SKM-1 (cell line): Measurements from ENCODE around the gene ZNF441.
"Not testable (repeated sequence)": the region's sequence is repeated elsewhere in the genome, so short reads cannot be mapped to it uniquely, and the experiment has no call there.

Experiments used
- DNase-seq: peaks from one replicate; lab custom pipeline; 2025; ENCODE audit not compliant: unreplicated experiment; lab: John Stamatoyannopoulos, UW

ZNF441 gene

DNA sequence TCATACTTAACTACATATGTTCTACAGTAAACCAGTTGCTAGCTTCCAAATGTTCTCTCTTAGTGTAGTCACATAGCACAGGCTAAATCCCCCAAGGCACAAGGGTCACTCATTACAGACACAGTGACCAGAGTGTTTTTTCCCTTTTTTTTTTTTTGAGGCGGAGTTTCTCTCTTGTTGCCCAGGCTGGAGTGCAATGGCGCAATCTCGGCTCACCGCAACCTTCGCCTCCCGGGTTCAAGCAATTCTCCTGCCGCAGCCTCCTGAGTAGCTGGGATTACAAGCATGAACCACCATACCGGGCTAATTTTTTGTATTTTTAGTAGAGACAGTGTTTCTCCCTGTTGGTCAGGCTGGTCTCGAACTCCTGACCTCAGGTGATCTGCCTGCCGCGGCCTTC, 9.9 kb downstream of the ZNF441 start:
- not testable (repeated sequence) for DNase-seq

DNA sequence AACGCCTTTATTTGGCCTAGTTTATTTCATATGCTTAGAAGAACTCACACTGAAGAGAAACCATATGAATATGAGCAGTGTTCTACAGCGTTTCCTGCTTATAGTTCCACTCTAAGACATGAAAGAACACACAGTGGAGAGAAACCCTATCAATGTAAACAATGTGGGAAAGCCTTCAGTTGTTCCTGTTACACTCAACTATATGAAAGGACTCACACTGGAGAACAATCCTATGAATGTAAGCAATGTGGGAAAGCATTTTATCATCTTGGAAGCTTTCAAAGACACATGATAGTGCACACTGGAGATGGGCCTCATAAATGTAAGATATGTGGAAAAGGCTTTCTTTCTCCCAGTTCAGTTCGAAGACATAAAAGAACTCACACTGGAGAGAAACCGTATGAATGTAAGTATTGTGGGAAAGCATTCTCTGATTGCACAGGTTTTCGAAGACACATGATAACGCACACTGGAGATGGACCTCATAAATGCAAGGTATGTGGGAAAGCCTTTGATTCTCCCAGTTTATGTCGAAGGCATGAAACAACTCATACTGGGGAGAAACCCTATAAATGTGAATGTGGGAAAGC, 13.7 kb downstream of the ZNF441 start:
- DNase-seq: no peak

DNA sequence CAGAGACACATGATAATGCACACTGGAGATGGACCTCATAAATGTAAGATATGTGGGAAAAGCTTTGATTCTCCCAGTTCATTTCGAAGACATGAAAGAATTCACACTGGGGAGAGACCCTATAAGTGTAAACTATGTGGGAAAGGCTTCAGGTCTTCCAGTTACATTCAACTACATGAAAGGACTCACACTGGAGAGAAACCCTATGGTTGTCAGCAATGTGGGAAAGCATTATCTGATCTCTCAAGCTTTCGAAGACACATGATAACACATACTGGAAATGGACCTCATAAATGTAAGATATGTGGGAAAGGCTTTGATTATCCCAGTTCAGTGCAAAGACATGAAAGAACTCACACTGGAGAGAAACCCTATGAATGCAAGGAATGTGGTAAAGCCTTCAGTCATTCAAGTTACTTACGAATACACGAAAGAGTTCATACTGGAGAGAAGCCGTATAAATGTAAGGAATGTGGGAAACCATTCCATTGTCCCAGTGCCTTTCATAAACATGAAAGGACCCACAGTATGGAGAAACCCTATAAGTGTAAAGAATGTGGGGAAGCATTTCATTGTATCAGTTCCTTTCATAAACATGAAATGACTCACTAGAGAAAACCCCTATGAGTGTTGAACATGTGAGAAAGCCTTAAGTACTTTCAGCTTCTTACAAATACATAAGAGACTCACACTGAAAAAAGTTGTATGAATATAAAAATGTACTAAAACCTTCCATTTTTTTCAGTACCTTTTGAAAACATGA, 14.7 kb downstream of the ZNF441 start:
- DNase-seq: no peak

DNA sequence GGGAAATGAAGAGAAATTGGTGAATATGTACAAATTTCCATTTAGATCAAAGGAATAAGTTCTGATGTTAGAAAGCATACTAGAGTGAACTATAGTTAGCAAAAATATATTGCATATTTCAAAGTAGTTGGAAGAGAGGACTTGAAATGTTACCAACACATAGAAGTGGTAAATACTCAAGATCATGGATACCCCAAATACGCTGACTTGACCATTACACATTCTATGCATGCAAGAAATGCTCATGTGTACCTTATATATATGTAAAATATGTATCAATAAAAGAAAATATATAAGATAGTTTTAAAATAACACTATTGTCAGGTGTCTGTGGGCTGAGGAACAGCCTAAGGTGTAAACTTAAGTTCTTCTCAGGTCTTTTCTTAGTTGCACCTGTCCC, 17.0 kb downstream of the ZNF441 start:
- no peak for DNase-seq

DNA sequence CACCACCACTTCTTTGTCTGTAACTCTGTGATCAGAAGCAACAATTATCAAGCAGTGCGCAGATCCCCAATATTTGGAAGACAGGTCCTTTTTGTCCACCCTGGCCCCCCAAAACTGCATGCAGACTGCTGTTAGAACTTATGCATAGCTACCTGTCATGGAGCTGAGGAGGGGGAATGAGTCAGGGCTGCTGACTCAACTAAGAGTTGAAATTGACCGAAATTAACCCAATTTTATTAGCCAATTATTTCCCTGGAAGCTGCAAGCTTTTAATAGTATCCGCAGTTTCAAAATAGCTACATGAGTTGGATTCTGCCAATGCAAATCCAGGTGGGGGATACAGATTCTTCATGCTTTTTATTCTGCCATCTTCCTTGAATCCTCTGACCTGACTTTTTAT, 17.6 kb downstream of the ZNF441 start:
- DNase-seq: no peak

DNA sequence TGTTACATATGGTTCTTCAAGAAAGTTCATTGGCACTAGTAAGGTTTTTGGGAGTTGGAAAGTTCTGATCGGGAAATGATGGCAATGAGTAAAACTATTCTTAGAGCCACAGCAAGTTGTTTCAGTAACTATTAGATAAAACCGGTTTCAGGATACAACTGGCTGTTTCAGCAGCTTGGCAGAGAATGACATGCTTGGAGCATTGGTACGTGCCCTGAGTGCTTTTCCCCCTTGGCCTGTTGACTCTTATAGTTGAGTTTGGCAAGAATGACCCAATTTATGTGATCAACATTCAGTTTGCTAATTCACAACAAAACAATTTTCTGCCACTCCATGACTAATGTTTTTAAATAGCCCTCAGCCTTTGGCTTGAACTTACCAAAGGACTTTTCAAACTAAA, 20.7 kb downstream of the ZNF441 start:
- no peak for DNase-seq

GRCh38 chr19:11792942-11793341, 26.1 kb downstream of the ZNF441 start:
- DNase-seq: no peak

GRCh38 chr19:11797491-11797890, 30.7 kb downstream of the ZNF441 start:
- peak; percentile 65 for DNase-seq

DNA sequence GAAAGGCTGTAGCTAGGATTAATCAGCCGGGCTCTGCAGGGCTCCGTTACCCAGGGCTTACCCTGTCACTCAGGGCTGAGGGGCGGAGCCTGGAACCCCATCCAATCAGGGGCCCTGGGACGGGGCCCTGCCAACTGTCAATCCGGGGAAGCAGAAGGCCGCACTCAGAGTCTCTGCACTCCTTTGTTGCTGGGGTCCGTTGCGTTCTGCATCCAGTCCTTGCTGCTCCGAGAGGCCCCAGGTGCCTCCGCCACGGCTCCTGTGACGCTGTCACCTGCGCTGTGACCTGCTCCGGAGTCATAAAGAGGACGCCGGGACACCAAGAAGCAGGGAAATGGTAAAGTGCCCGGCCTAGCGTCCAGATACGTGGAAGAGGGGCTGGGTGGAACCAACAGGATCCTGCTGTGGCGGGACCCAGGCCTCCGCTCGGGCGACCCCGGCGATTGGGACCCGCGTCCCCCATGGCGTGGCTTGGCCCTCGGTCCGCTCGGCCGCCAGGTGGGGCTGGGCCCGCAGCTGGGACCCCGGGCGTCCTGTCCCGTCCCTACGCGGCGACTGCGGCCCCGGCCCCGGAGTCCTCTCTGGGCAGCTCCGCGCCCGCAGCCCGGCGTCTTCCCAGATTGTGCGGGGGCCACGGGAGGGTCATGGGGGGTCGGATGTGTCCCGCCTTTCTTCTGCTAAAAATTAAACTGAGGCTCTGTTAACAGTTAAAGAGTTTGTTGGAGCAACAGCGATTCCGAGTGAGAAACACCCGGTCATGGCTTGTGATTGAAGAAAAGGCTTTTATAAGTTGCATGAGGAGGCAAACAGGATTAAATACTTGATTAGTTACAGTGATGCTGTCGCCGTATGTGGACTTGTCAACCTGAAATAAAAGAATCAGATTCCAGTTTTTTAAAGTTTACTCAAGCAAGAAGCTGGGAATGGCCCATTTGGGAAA, 31.9 kb downstream of the ZNF441 start, which contains the start of gene ZNF491:
TSS of gene ZNF491 (plus strand) at position 133 of the 940 bp plus-strand sequence. CDS start 7,431 bp downstream, outside the sequence.
- peak; percentile 79 for DNase-seq

- DNase-seq: no peak
Measured at GRCh38 chr19:11806354-11807098, 39.7 kb downstream of the ZNF441 start.

GRCh38 chr19:11807099-11807380, 40.2 kb downstream of the ZNF441 start:
- no peak for DNase-seq

GRCh38 chr19:11813703-11814028, 46.9 kb downstream of the ZNF441 start:
- no peak for DNase-seq

GRCh38 chr19:11814029-11814699, 47.4 kb downstream of the ZNF441 start, which contains the start of gene ZNF440:
TSS of gene ZNF440 (plus strand) at chr19:11814273. CDS start at chr19:11814448, 175 bp downstream.
- peak; percentile 86 for DNase-seq

- no peak for DNase-seq
Measured at GRCh38 chr19:11814700-11815035, 47.9 kb downstream of the ZNF441 start.

DNA sequence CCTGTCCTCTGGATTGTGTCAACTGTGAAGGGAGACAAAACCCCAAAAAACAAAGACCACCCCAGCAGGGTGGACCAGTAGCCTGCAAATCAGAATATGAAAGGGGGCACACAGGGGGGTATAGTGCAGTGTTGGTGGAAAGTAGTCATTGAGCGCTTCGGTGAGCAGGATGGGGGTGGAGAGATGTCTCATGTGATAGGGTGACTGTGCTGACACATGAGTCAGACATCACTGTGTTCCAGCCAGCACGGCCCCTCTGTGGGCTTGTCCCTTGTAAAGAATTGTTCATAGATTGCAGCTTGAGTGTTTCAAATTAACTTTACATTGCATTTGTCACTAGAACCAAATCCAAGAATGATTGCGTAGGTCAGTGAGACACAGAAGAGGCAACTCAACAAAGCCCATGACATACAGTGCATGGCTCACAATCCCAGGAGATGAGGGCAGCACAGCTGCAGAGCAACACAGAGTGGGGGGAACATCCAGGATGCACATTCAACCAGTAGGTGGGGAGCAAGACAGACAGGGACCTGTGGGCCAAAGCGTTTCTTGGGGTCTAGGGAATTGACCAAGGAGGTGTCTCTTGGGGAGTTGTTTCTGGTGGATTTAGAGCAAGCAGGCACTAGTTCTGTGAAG, 54.8 kb downstream of the ZNF441 start:
- DNase-seq: no peak

- not testable (repeated sequence) for DNase-seq
Measured at GRCh38 chr19:11828957-11829876, 62.4 kb downstream of the ZNF441 start.

DNA sequence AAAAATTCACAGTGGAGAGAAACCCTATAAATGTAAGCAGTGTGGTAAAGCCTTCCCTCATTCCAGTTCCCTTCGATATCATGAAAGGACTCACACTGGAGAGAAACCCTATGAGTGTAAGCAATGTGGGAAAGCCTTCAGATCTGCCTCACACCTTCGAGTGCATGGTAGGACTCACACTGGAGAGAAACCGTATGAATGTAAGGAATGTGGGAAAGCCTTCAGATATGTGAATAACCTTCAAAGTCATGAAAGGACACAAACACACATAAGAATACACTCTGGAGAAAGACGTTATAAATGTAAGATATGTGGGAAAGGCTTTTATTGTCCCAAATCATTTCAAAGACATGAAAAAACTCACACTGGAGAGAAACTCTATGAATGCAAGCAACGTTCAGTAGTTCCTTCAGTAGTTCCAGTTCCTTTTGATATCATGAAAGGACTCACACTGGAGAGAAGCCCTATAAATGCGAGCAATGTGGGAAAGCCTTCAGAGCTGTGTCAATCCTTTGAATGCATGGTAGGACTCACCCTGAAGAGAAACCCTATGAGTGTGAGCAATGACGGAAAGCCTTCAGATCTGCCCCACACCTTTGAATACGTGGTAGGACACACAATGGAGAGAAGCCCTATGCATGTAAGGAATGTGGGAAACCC, 65.6 kb downstream of the ZNF441 start:
- no peak for DNase-seq

GRCh38 chr19:11833541-11833940, 66.7 kb downstream of the ZNF441 start:
- no peak for DNase-seq
